ENCODE data around the gene FGF2.
"Not testable (repeated sequence)": the region's sequence is repeated elsewhere in the genome, so short reads cannot be mapped to it uniquely, and the experiment has no call there.

- TF ChIP-seq ZBTB21 (CRISPR knock-in tag; IDR thresholded peaks at IDR 0.05; ENCODE audit: borderline replicate concordance); CTCF (IDR thresholded peaks at IDR 0.05): not testable (repeated sequence)
- TF ChIP-seq, protein P1, sequence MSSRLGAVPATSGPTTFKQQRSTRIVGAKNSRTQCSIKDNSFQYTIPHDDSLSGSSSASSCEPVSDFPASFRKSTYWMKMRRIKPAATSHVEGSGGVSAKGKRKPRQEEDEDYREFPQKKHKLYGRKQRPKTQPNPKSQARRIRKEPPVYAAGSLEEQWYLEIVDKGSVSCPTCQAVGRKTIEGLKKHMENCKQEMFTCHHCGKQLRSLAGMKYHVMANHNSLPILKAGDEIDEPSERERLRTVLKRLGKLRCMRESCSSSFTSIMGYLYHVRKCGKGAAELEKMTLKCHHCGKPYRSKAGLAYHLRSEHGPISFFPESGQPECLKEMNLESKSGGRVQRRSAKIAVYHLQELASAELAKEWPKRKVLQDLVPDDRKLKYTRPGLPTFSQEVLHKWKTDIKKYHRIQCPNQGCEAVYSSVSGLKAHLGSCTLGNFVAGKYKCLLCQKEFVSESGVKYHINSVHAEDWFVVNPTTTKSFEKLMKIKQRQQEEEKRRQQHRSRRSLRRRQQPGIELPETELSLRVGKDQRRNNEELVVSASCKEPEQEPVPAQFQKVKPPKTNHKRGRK (CRISPR knock-in tag; IDR thresholded peaks at IDR 0.05; ENCODE audit: borderline replicate concordance): not testable (repeated sequence)
- TF ChIP-seq, protein P2, sequence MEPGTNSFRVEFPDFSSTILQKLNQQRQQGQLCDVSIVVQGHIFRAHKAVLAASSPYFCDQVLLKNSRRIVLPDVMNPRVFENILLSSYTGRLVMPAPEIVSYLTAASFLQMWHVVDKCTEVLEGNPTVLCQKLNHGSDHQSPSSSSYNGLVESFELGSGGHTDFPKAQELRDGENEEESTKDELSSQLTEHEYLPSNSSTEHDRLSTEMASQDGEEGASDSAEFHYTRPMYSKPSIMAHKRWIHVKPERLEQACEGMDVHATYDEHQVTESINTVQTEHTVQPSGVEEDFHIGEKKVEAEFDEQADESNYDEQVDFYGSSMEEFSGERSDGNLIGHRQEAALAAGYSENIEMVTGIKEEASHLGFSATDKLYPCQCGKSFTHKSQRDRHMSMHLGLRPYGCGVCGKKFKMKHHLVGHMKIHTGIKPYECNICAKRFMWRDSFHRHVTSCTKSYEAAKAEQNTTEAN (CRISPR knock-in tag; IDR thresholded peaks at IDR 0.05): not testable (repeated sequence)
- TF ChIP-seq, protein P3, sequence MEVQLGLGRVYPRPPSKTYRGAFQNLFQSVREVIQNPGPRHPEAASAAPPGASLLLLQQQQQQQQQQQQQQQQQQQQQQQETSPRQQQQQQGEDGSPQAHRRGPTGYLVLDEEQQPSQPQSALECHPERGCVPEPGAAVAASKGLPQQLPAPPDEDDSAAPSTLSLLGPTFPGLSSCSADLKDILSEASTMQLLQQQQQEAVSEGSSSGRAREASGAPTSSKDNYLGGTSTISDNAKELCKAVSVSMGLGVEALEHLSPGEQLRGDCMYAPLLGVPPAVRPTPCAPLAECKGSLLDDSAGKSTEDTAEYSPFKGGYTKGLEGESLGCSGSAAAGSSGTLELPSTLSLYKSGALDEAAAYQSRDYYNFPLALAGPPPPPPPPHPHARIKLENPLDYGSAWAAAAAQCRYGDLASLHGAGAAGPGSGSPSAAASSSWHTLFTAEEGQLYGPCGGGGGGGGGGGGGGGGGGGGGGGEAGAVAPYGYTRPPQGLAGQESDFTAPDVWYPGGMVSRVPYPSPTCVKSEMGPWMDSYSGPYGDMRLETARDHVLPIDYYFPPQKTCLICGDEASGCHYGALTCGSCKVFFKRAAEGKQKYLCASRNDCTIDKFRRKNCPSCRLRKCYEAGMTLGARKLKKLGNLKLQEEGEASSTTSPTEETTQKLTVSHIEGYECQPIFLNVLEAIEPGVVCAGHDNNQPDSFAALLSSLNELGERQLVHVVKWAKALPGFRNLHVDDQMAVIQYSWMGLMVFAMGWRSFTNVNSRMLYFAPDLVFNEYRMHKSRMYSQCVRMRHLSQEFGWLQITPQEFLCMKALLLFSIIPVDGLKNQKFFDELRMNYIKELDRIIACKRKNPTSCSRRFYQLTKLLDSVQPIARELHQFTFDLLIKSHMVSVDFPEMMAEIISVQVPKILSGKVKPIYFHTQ (CRISPR knock-in tag; IDR thresholded peaks at IDR 0.05): not testable (repeated sequence)
Measured at GRCh38 chr4:122786296-122786695, 40.3 kb upstream of the FGF2 start.
